BE2C (cell line): ENCODE data around the gene CNPY1.

Experiments
- DNase-seq: peaks from one replicate; pipeline ENCODE4 v3.0.0-alpha.2; 2020
- H3K27me3 ChIP-seq: fragments of 250-450 bp; sonication (Bioruptor Pico); 2 replicates; pipeline ENCODE4 v1.5.1; 2020; ENCODE audit warnings: mild to moderate bottlenecking
- H3K36me3 ChIP-seq: fragments of 250-450 bp; sonication (Bioruptor Pico); 2 replicates; pipeline ENCODE4 v1.5.1; 2020; ENCODE audit warnings: mild to moderate bottlenecking
- H3K4me1 ChIP-seq: fragments of 250-450 bp; sonication (Bioruptor Pico); 2 replicates; pipeline ENCODE4 v1.5.1; 2020
- H3K4me3 ChIP-seq: 2 replicates; pipeline ENCODE4 v1.5.1; 2011; ENCODE audit warnings: low read depth, low read length
- H3K9me3 ChIP-seq: fragments of 250-450 bp; sonication (Bioruptor Pico); 2 replicates; pipeline ENCODE4 v1.5.1; 2020
- TF ChIP-seq, protein P1 (sequence below): IDR thresholded peaks from 2 replicates; pipeline ENCODE4 v1.5.1; 2012; ENCODE audit warnings: mild to moderate bottlenecking, low read depth, low read length

Gene CNPY1

DNA sequence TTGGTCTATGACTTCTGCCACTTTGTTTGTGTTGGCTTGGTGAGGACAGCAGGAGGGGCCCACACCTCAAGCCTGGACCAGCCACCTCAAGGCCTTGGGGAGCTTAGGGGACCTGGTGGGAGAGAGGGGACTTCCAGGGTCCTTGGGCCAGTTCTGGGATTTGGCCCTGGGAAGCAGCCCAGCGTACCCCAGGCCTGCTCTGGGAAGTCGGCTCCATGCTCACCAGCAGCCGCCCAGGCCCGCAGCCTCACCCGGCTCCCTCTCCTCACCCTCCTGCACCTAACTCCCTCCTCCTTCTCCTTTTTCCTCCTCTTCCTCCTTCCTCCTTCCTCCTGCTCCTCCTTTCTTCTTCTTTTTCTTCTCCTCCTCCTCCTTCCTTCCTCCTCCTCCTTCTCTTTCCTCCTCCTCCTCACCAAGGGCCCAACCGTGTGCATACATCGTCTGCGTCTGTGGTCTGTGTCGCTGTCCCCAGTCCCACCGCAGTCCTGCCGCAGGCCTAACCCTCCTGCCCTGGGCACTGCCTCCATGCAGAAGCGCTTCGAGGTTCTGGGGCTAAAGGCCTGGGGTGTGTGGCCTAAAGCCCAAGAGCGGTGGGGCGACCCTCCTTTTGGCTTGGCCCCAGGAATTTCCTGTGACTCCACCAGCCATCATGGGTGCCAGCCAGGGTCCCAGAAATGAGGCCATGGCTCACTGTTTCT, 83.1 kb downstream of the CNPY1 start:
- peaks cover 100% of the 10 kb centered on the region for H3K27me3 ChIP-seq
- H3K36me3 ChIP-seq = no peaks in the 10 kb centered on the region
- no peaks in the 10 kb centered on the region for H3K4me1 ChIP-seq
- DNase-seq = no peak
- no peak overlapping the region for H3K4me3 ChIP-seq
- TF ChIP-seq, protein P1, sequence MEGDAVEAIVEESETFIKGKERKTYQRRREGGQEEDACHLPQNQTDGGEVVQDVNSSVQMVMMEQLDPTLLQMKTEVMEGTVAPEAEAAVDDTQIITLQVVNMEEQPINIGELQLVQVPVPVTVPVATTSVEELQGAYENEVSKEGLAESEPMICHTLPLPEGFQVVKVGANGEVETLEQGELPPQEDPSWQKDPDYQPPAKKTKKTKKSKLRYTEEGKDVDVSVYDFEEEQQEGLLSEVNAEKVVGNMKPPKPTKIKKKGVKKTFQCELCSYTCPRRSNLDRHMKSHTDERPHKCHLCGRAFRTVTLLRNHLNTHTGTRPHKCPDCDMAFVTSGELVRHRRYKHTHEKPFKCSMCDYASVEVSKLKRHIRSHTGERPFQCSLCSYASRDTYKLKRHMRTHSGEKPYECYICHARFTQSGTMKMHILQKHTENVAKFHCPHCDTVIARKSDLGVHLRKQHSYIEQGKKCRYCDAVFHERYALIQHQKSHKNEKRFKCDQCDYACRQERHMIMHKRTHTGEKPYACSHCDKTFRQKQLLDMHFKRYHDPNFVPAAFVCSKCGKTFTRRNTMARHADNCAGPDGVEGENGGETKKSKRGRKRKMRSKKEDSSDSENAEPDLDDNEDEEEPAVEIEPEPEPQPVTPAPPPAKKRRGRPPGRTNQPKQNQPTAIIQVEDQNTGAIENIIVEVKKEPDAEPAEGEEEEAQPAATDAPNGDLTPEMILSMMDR = no peak
- H3K9me3 ChIP-seq = no peaks in the 10 kb centered on the region

DNA sequence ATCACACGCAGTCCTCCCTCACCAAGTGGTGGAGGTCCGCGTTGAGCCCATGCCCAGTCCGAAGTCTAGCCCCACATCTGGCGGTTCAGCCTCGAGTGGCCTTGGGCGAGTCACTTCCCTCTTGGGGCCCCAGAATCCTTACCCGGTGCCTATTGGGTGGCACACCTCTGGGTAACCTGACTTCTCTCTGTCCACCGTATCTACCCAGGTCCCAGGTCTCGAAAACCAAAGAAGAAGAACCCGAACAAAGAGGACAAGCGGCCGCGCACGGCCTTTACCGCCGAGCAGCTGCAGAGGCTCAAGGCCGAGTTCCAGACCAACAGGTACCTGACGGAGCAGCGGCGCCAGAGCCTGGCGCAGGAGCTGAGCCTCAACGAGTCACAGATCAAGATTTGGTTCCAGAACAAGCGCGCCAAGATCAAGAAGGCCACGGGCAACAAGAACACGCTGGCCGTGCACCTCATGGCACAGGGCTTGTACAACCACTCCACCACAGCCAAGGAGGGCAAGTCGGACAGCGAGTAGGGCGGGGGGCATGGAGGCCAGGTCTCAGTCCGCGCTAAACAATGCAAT, 84.1 kb downstream of the CNPY1 start:
- no peaks in the 10 kb centered on the region; the same call in 1 of the 2 replicates for H3K9me3 ChIP-seq
- no peaks in the 10 kb centered on the region for H3K36me3 ChIP-seq
- H3K4me3 ChIP-seq = no peak overlapping the region
- DNase-seq = no peak
- peaks cover 97% of the 10 kb centered on the region for H3K27me3 ChIP-seq
- TF ChIP-seq, protein P1 = no peak
- H3K4me1 ChIP-seq = no peaks in the 10 kb centered on the region

DNA sequence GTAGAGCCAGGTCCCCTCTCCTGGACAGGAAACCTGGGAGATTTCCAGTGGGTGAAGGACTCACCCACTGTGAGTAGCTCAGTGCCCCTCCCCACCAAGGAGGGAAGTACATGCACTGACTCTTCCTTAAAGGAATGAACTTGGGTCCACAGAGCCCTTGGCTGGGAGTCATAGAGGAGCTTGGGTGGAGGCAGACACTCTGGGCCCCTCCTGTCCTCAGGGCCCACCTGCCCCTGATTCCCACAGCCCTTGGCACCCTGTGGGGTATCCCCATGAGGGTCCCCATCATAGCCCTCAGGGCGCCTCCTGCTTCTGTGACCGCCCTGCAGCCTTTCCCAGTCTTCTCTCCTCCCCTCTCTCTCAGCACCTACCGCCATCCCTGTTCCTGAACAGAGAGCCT, 84.7 kb downstream of the CNPY1 start:
- TF ChIP-seq, protein P1 = no peak
- peaks cover 97% of the 10 kb centered on the region for H3K27me3 ChIP-seq
- no peak for DNase-seq
- H3K4me3 ChIP-seq = no peak overlapping the region
- no peaks in the 10 kb centered on the region for H3K36me3 ChIP-seq
- no peaks in the 10 kb centered on the region; the same call in 1 of the 2 replicates for H3K9me3 ChIP-seq
- H3K4me1 ChIP-seq = no peaks in the 10 kb centered on the region

DNA sequence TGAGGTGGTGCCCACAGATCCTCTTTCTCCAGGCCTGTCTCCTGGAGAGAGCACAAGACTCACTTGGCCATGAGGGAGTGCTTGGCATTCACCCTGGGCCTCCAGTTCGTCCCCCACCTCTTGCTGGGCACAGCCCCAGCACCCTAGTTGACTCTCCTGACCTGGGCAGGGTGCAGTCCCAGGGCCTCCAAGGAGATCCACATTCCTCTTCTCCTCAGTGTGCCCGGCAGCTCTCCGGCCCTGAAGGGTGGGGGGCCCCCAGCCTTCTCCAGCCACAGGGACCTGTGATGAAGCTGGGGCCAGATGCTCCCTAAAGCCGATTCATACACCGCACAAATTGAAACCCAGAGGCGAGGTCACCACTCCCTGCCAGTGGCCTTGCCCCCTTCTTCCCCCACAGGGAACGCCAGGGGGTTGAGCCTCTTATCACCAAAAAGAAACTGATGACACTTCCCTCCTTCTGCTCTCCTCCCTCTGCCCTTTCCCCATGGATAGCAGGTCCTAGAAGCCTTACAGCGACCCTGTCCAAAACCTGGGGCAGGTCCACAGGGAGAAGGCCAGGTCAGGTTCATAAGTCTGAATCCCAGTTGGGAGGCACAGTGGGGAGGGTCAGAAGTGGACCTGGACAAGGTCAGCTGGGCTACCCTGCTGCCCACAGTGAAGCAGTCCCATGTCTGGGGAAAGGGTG, 85.3 kb downstream of the CNPY1 start:
- Histone ChIP-seq H3K27me3 (peaks cover 97% of the 10 kb centered on the region), H3K4me1 (no peaks in the 10 kb centered on the region), H3K4me3 (no peak overlapping the region), H3K36me3 (no peaks in the 10 kb centered on the region), H3K9me3 (no peaks in the 10 kb centered on the region; the same call in 1 of the 2 replicates)
- DNase-seq = no peak
- TF ChIP-seq, protein P1 = no peak

- Histone ChIP-seq H3K36me3 (no peaks in the 10 kb centered on the region), H3K4me1 (no peaks in the 10 kb centered on the region), H3K9me3 (no peaks in the 10 kb centered on the region; the same call in 1 of the 2 replicates), H3K4me3 (no peak overlapping the region), H3K27me3 (peaks cover 97% of the 10 kb centered on the region)
- TF ChIP-seq, protein P1 = no peak
- DNase-seq = no peak
Observed at GRCh38 chr7:155459700-155460461, 86.5 kb downstream of the CNPY1 start.
